SH-SY5Y (cell line): ENCODE data around the gene AANAT.

Source experiments
- GATA2 ChIP-seq: IDR thresholded peaks from 2 replicates; pipeline ENCODE4 v1.6.1; 2011; ENCODE audit warnings: mild to moderate bottlenecking, low read depth, low read length
- GATA3 ChIP-seq: IDR thresholded peaks from 2 replicates; pipeline ENCODE4 v1.6.1; 2011; ENCODE audit warnings: low read depth, mild to moderate bottlenecking, low read length, moderate library complexity

GRCh38 chr17:76477576-76477975, 10.2 kb downstream of the AANAT start:
- TF ChIP-seq GATA2, result no peak
- no peak for TF ChIP-seq GATA3
